Esophagus squamous epithelium (tissue), 5 donors: ENCODE results near the gene CD34. TPM values are rescaled to one million over a fixed set of nuclear protein-coding genes. Genes with fewer than 3 reads are reported as not detected.

Experiments used
- DNase-seq: peaks from one replicate; lab custom pipeline; 2025; lab: John Stamatoyannopoulos, UW
- H3K27ac ChIP-seq, 4 donors: fragments of 200-600 bp; sonication (generic); one replicate each; pipeline ENCODE4 v1.5.1; 2016 to 2019; ENCODE audit warnings: mild to moderate bottlenecking in 1 of 4
- H3K27me3 ChIP-seq, 4 donors: fragments of 200-600 bp; sonication (generic); 1 replicate in 3 of 4; 2 replicates in 1 of 4; pipeline versions ENCODE4 v1.5.1 to v1.6.0; 2017 to 2021; ENCODE audit warnings: antibody characterized with exemption in 1 of 4
- H3K36me3 ChIP-seq, 3 donors: fragments of 200-600 bp; sonication (generic); one replicate each; pipeline ENCODE4 v1.5.1; 2016 to 2019
- H3K4me1 ChIP-seq, 3 donors: fragments of 200-600 bp; sonication (generic); one replicate each; pipeline ENCODE4 v1.5.1; 2017 to 2019
- H3K4me3 ChIP-seq, 4 donors: fragments of 200-600 bp; sonication (generic); 1 replicate in 3 of 4; 2 replicates in 1 of 4; pipeline ENCODE4 v1.5.1; 2016 to 2019; ENCODE audit warnings: mild to moderate bottlenecking in 2 of 4, moderate library complexity in 1 of 4
- H3K9me3 ChIP-seq, 3 donors: fragments of 200-600 bp; sonication (generic); one replicate each; pipeline ENCODE4 v1.5.1; 2016 to 2019
- CTCF ChIP-seq, 6 experiments: fragments of 450-650 bp in 4 of 6; fragments of 200-600 bp in 2 of 6; sonication (generic) in 2 of 6; IDR thresholded peaks; one replicate each; pipeline ENCODE4 v1.5.1; 2016 to 2019; ENCODE audit warnings: antibody characterized with exemption in 6 of 6, mild to moderate bottlenecking in 4 of 6, moderate library complexity in 4 of 6
- POLR2A ChIP-seq, 4 donors: fragments of 450-650 bp; IDR thresholded peaks; one replicate each; pipeline ENCODE4 v1.6.1; 2017; ENCODE audit warnings: antibody characterized with exemption in 4 of 4, mild to moderate bottlenecking in 4 of 4, moderate library complexity in 3 of 4
- WGBS, 2 donors: methylation state at CpG; one replicate each; pipeline ENCODE4 v1.1.5; 2018; 5-methylcytosine and 5-hydroxymethylcytosine counted together
- intact Hi-C: fragments of 100-400 bp; cut with DNase I; formaldehyde crosslinking; loops from one replicate; pipeline ENCODE4 v1.15.0; 2022
- total RNA-seq, 4 donors: library from RNA; depleted of rRNA; stranded (reverse); fragments of >200 nt; gene quantifications; one replicate each; pipeline ENCODE4 v1.1.0, GENCODE V29; 2016
- donor health status: DM: yes; HTN: yes; CAD: no.

Gene CD34
- total RNA-seq, 4 donors from 2014 or later: 1.3 to 32.2 (median 11.0) TPM

- no peak for DNase-seq
- Histone ChIP-seq H3K27me3 (no peaks in the 10 kb centered on the region), H3K27ac (peak overlapping the region; percentile 25 to 86 (median 65)), H3K9me3 (no peaks in the 10 kb centered on the region), H3K36me3 (peaks cover 0 to 9% (median 0%) of the 10 kb centered on the region in 3 donors), H3K4me3 (no peak overlapping the region), H3K4me1 (peaks cover 53 to 97% (median 54%) of the 10 kb centered on the region in 3 donors)
- 39% methylated on average over 5 of the region's 6 CpGs; no CpG with 5 or more reads in 1 of the 2 donors for WGBS, 2 donors
- TF ChIP-seq CTCF (IDR thresholded peaks at IDR 0.05) (no peak), POLR2A (IDR thresholded peaks at IDR 0.05) (no peak)
- intact Hi-C loops: no loop called here
Observed at GRCh38 chr1:207845109-207845508, 65.8 kb downstream of the CD34 start.

- peak overlapping the region in 3 of 4 donors; percentile 39 to 86 (median 78) for H3K27ac ChIP-seq
- DNase-seq: no peak
Observed at GRCh38 chr1:207844371-207844770, 66.6 kb downstream of the CD34 start.

GRCh38 chr1:207842506-207842905 is 68.4 kb downstream of the CD34 start:
- no peak for DNase-seq
- Histone ChIP-seq H3K9me3 (no peaks in the 10 kb centered on the region), H3K4me1 (peaks cover 51 to 93% (median 53%) of the 10 kb centered on the region in 3 donors), H3K27me3 (no peaks in the 10 kb centered on the region), H3K36me3 (peaks cover 0 to 9% (median 0%) of the 10 kb centered on the region in 3 donors), H3K4me3 (no peak overlapping the region), H3K27ac (peak overlapping the region; percentile 51 to 86 (median 76))
- intact Hi-C loops: no loop called here
- TF ChIP-seq CTCF (IDR thresholded peaks at IDR 0.05) (no peak), POLR2A (IDR thresholded peaks at IDR 0.05) (no peak)
- WGBS, 2 donors: 70% methylated on average over 6 of the region's 6 CpGs

More at GRCh38 chr1:207844371-207844770, 66.6 kb downstream of the CD34 start:
- intact Hi-C loops: no loop called here
- 39 to 41% methylated on average over 2 of the region's 2 CpGs for WGBS, 2 donors
- peaks cover 0 to 9% (median 0%) of the 10 kb centered on the region in 3 donors for H3K36me3 ChIP-seq
- H3K9me3 ChIP-seq: no peaks in the 10 kb centered on the region
- no peak overlapping the region for H3K4me3 ChIP-seq
- no peaks in the 10 kb centered on the region for H3K27me3 ChIP-seq
- TF ChIP-seq CTCF (IDR thresholded peaks at IDR 0.05): no peak
- TF ChIP-seq POLR2A (IDR thresholded peaks at IDR 0.05): no peak
- H3K4me1 ChIP-seq: peaks cover 48 to 93% (median 49%) of the 10 kb centered on the region in 3 donors

GRCh38 chr1:207841901-207842300 is 69.0 kb downstream of the CD34 start:
- DNase-seq: no peak
- no peaks in the 10 kb centered on the region for H3K27me3 ChIP-seq
- WGBS, 2 donors: 43% methylated on average over 4 of the region's 4 CpGs; no CpG with 5 or more reads in 1 of the 2 donors
- no peak overlapping the region for H3K4me3 ChIP-seq
- intact Hi-C loops: no loop called here
- H3K9me3 ChIP-seq: no peaks in the 10 kb centered on the region
- peak in 1 of 6 experiments; percentile 20 for TF ChIP-seq CTCF (IDR thresholded peaks at IDR 0.05)
- TF ChIP-seq POLR2A (IDR thresholded peaks at IDR 0.05): no peak
- peak overlapping the region; percentile 51 to 86 (median 76) for H3K27ac ChIP-seq
- peaks cover 0 to 12% (median 0%) of the 10 kb centered on the region in 3 donors for H3K36me3 ChIP-seq
- peaks cover 49 to 93% (median 54%) of the 10 kb centered on the region in 3 donors for H3K4me1 ChIP-seq

GRCh38 chr1:207841293-207841692 is 69.6 kb downstream of the CD34 start:
- no peaks in the 10 kb centered on the region for H3K9me3 ChIP-seq
- H3K36me3 ChIP-seq: peaks cover 0 to 18% (median 0%) of the 10 kb centered on the region in 3 donors
- H3K4me3 ChIP-seq: no peak overlapping the region
- H3K4me1 ChIP-seq: peaks cover 54 to 97% (median 57%) of the 10 kb centered on the region in 3 donors
- H3K27me3 ChIP-seq: no peaks in the 10 kb centered on the region
- intact Hi-C loops: no loop called here
- no peak for TF ChIP-seq POLR2A (IDR thresholded peaks at IDR 0.05)
- TF ChIP-seq CTCF (IDR thresholded peaks at IDR 0.05): no peak
- no peak for DNase-seq
- H3K27ac ChIP-seq: peak overlapping the region in 3 of 4 donors; percentile 27 to 86 (median 73)
- 42 to 48% methylated on average over 1 of the region's 1 CpG for WGBS, 2 donors
